ENCODE measurements around the gene VTI1A. TPM values are rescaled to one million over a fixed set of nuclear protein-coding genes. Genes with fewer than 3 reads are reported as not detected.

The VTI1A gene
- total and polyA plus RNA-seq, 2 of the 8 experiments (the other 6 are each of a cell fraction or from before 2014, with no cell fraction given), result 6.0 to 20.0 TPM

DNA sequence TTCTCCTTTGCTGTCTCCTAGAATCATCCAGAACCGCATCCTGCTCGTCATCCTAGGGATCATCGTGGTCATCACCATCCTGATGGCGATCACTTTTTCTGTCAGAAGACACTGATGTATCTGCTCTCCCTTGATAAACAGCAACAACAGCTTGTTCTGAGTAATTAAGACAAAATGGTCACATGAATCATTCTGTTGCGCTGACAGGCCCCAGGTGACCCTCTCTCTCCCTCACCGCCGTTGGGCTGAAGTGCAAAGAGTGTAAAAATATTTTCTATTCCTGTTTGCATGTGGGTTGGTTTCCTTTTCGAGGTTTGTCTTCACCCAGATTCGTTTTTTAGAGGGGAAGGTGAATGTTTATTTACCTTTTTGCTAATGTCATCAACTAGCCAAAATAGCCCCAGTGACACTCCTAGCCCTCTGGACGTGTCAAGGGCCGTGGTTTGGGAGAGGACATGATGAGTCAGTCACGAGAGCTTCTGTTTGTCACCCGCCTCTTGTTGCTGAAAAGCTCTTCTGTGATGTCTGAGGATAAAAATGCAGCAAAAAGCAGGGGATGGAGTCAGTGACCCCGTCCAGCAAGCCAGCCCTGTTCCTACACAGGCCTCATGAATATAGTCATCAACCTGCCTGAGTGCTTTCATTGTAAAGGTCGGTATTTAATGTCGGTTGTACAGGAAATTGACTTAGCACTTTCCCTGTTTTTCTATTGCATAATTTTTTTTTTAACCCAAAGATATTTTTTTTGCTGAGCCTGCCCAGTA lies 368.4 kb downstream of the VTI1A start:
- no peak overlapping the region for H3K14ac ChIP-seq (ENCODE audit: insufficient read length)
- H4K8ac ChIP-seq (ENCODE audit: extremely low read depth, insufficient read depth, low read length), result no peak overlapping the region
- TF ChIP-seq JUND (IDR thresholded peaks at IDR 0.05; ENCODE audit: low read length), result no peak
- TF ChIP-seq RXRA (IDR thresholded peaks at IDR 0.05; ENCODE audit: insufficient read depth, low read depth, low read length), result no peak
- no peak for TF ChIP-seq YY1 (IDR thresholded peaks at IDR 0.05; ENCODE audit: low read depth, low read length)
- no peak overlapping the region for H2AK5ac ChIP-seq (ENCODE audit: low read depth, low read length)
- H2BK120ac ChIP-seq (replicated peaks; ENCODE audit: low read depth, low read length), result no peak overlapping the region
- no peak for FAIRE-seq
- ChIA-PET CTCF (ENCODE audit: partially characterized antibody) (interaction anchor here (0.8 kb wide), 1 partner anchor 8 kb away, joined by 3 read pairs; no protein-coding TSS in a partner anchor), POLR2A (ENCODE audit: partially characterized antibody) (interaction anchor here (0.6 to 1.9 kb wide), 4 partner anchors 10 to 119 kb away, joined by 3 to 7 read pairs (median 4); no protein-coding TSS in a partner anchor)
- H3K56ac ChIP-seq (replicated peaks; ENCODE audit: insufficient read length, low read depth, low read length), result no peak overlapping the region
- H3K4me2 ChIP-seq (ENCODE audit: insufficient read depth in 1 of 2, low read depth in 2 of 2, low read length in 2 of 2), result no peak overlapping the region
- H3K27ac ChIP-seq (ENCODE audit: low read depth, low read length), result no peak overlapping the region
- H3K4me1 ChIP-seq (replicated peaks in 1 of 4; ENCODE audit: control insufficient read depth in 3 of 4, insufficient read depth in 4 of 4, low read length in 3 of 4), result peaks cover 9 to 31% (median 26%) of the 10 kb centered on the region in 4 experiments
- H3K27me3 ChIP-seq (replicated peaks in 1 of 4; ENCODE audit: control insufficient read depth in 3 of 4, extremely low read depth in 1 of 4, insufficient read depth in 3 of 4, low read length in 3 of 4), result no peaks in the 10 kb centered on the region
- no peak overlapping the region for H3K18ac ChIP-seq (ENCODE audit: extremely low read depth, low read length)
- no peaks in the 10 kb centered on the region for H3K23me2 ChIP-seq (ENCODE audit: low read depth, low read length)
- H2BK20ac ChIP-seq (ENCODE audit: low read length), result no peak overlapping the region
- no peak overlapping the region for H4K91ac ChIP-seq (replicated peaks; ENCODE audit: insufficient read length, low read length)
- H3K23ac ChIP-seq (ENCODE audit: insufficient read length), result no peak overlapping the region
- no peak for DNase-seq (ENCODE audit: low read depth in 1 of 2, low spot score in 2 of 2)
- no peak overlapping the region for H2AFZ ChIP-seq (ENCODE audit: low read length)
- H4K20me1 ChIP-seq (replicated peaks in 1 of 2; ENCODE audit: control insufficient read depth in 1 of 2, insufficient read depth in 2 of 2, low read length in 2 of 2), result no peaks in the 10 kb centered on the region
- no peak overlapping the region for H2BK5ac ChIP-seq (ENCODE audit: low read depth, low read length)
- no peak overlapping the region for H3K4ac ChIP-seq (replicated peaks; ENCODE audit: insufficient read length, low read depth, low read length)
- H4K5ac ChIP-seq (ENCODE audit: insufficient read length, low read depth, low read length), result no peak overlapping the region
- H3K9me3 ChIP-seq (ENCODE audit: insufficient read depth in 2 of 2, low read depth in 1 of 2, low read length in 1 of 2), result no peaks in the 10 kb centered on the region
- H3K79me2 ChIP-seq (ENCODE audit: control insufficient read depth in 1 of 2, insufficient read depth in 2 of 2, low read length in 2 of 2), result no peaks in the 10 kb centered on the region
- H2BK12ac ChIP-seq (ENCODE audit: low read depth, low read length), result peak overlapping the region; percentile 80
- no peaks in the 10 kb centered on the region for H3K36me3 ChIP-seq (ENCODE audit: control insufficient read depth in 2 of 4, insufficient read depth in 4 of 4, low read length in 3 of 4)
- H3K79me1 ChIP-seq (ENCODE audit: low read depth, low read length), result no peaks in the 10 kb centered on the region
- H3K4me3 ChIP-seq (ENCODE audit: extremely low read depth in 1 of 4, insufficient read depth in 2 of 4, low read depth in 3 of 4, low read length in 4 of 4), result no peak overlapping the region
- H2BK15ac ChIP-seq (ENCODE audit: low read length), result 0 out of 2 replicates have a peak overlapping the region, but pooled peaks have one; percentile 47
- H3K9ac ChIP-seq (replicated peaks in 1 of 4; ENCODE audit: extremely low read depth in 1 of 4, low read depth in 3 of 4, low read length in 3 of 4), result no peak overlapping the region
- 88% methylated on average over 16 of the region's 16 CpGs; no CpG with 5 or more reads in 1 of the 2 experiments for whole genome bisulfite sequencing, 2 experiments (ENCODE audit: extremely low coverage in 1 of 2, insufficient coverage in 1 of 2, insufficient read length in 1 of 2, insufficient replicate concordance in 2 of 2, low coverage in 1 of 2, low lambda C conversion rate in 2 of 2, missing lambda C conversion rate in 1 of 2)
